Transverse colon (tissue), 4 donors: ENCODE results near the gene PRKG1. TPM values are rescaled to one million over a fixed set of nuclear protein-coding genes. Genes with fewer than 3 reads are reported as not detected.

Source experiments
- DNase-seq: peaks from one replicate; pipeline ENCODE4 v3.0.0-alpha.2; 2019
- H3K27ac ChIP-seq, 4 donors: fragments of 200-600 bp; sonication (generic); 2 replicates each; pipeline ENCODE4 v1.5.1; 2016 to 2018; ENCODE audit warnings: inconsistent platforms in 4 of 4
- H3K27me3 ChIP-seq: fragments of 200-600 bp; sonication (generic); 2 replicates; pipeline ENCODE4 v1.5.1; 2017; ENCODE audit warnings: inconsistent platforms
- H3K36me3 ChIP-seq, 4 donors: fragments of 200-600 bp; sonication (generic); 2 replicates each; pipeline ENCODE4 v1.5.1; 2017 to 2019; ENCODE audit warnings: inconsistent platforms in 4 of 4
- H3K4me1 ChIP-seq, 4 donors: fragments of 200-600 bp; sonication (generic); 2 replicates each; pipeline ENCODE4 v1.5.1; 2017 to 2020; ENCODE audit warnings: inconsistent platforms in 4 of 4
- H3K4me3 ChIP-seq, 4 donors: fragments of 200-600 bp; sonication (generic); 1 replicate in 1 of 4; 2 replicates in 3 of 4; pipeline versions ENCODE4 v1.5.1 to v1.6.1; 2017 to 2019; ENCODE audit warnings: inconsistent platforms in 4 of 4
- H3K9me3 ChIP-seq, 2 donors: fragments of 200-600 bp; sonication (generic); 2 replicates each; pipeline ENCODE4 v1.5.1; 2017 to 2019; ENCODE audit warnings: inconsistent platforms in 2 of 2
- CTCF ChIP-seq, 5 experiments: fragments of 200-600 bp in 3 of 5; fragments of 450-650 bp in 2 of 5; sonication (generic) in 3 of 5; IDR thresholded peaks; 1 replicate in 2 of 5; 2 replicates in 3 of 5; pipeline ENCODE4 v1.5.1; 2016 to 2017; ENCODE audit warnings: antibody characterized with exemption in 5 of 5, inconsistent platforms in 3 of 5, mild to moderate bottlenecking in 2 of 5, moderate library complexity in 1 of 5
- EP300 ChIP-seq: sonication (generic); formaldehyde crosslinking; IDR thresholded peaks from one replicate; pipeline ENCODE4 v1.6.1; 2017; ENCODE audit warnings: antibody characterized with exemption, low read depth
- POLR2A ChIP-seq: fragments of 450-650 bp; IDR thresholded peaks from one replicate; pipeline ENCODE4 v1.6.1; 2016; ENCODE audit warnings: antibody characterized with exemption, mild to moderate bottlenecking, moderate library complexity
- POLR2AphosphoS5 ChIP-seq, 3 donors: sonication (generic); formaldehyde crosslinking; IDR thresholded peaks; one replicate each; pipeline ENCODE4 v1.6.1; 2016; ENCODE audit warnings: antibody characterized with exemption in 3 of 3
- WGBS, 2 donors: methylation state at CpG; one replicate each; pipeline ENCODE4 v1.1.5; 2018; ENCODE audit warnings: low coverage in 1 of 2; 5-methylcytosine and 5-hydroxymethylcytosine counted together
- in situ Hi-C, 4 donors: fragments of 200-750 bp; cut with MboI; loops; one replicate each; pipeline versions ENCODE4 v1.15.0 to v1.15.1; 2017; ENCODE audit warnings: low sequenced_read_pairs in 3 of 4, low pct_ligation_motif_present in 1 of 4, low pct_unique_long_range_greater_than_20kb in 1 of 4
- intact Hi-C: fragments of 100-400 bp; cut with DNase I; formaldehyde crosslinking; loops from one replicate; pipeline ENCODE4 v1.15.1; 2023; ENCODE audit warnings: low total_unique reads
- total RNA-seq, 4 donors: library from RNA; depleted of rRNA; stranded (reverse); fragments of >200 nt; gene quantifications; one replicate each; pipeline ENCODE4 v1.1.0, GENCODE V29; 2016

PRKG1 gene
- total RNA-seq, 4 donors from 2014 or later = 17.6 to 30.6 (median 26.9) TPM

GRCh38 chr10:52064084-52064845 lies 990.0 kb downstream of the PRKG1 start:
- Histone ChIP-seq H3K27me3 (no peaks in the 10 kb centered on the region), H3K4me1 (no peaks in the 10 kb centered on the region), H3K9me3 (no peaks in the 10 kb centered on the region), H3K27ac (no peak overlapping the region), H3K36me3 (no peaks in the 10 kb centered on the region), H3K4me3 (no peak overlapping the region)
- no peak for DNase-seq
- WGBS, 2 donors = 69% methylated on average over 7 of the region's 9 CpGs; no CpG with 5 or more reads in 1 of the 2 donors
- in situ Hi-C loops (no loop called here), intact Hi-C loops (no loop called here)
- TF ChIP-seq POLR2A (no peak), POLR2AphosphoS5 (IDR thresholded peaks at IDR 0.05) (no peak), CTCF (IDR thresholded peaks at IDR 0.05) (no peak), EP300 (no peak)

GRCh38 chr10:52066383-52066782 lies 992.1 kb downstream of the PRKG1 start:
- intact Hi-C loops = no loop called here
- no peaks in the 10 kb centered on the region for H3K36me3 ChIP-seq
- H3K9me3 ChIP-seq = no peaks in the 10 kb centered on the region
- no peak for DNase-seq
- H3K27ac ChIP-seq = no peak overlapping the region
- in situ Hi-C loops = no loop called here
- H3K27me3 ChIP-seq = no peaks in the 10 kb centered on the region
- H3K4me1 ChIP-seq = no peaks in the 10 kb centered on the region
- 71 to 72% methylated on average over 6 of the region's 6 CpGs for WGBS, 2 donors
- no peak for TF ChIP-seq EP300
- TF ChIP-seq POLR2AphosphoS5 (IDR thresholded peaks at IDR 0.05) = no peak
- no peak for TF ChIP-seq POLR2A
- TF ChIP-seq CTCF (IDR thresholded peaks at IDR 0.05) = no peak
- H3K4me3 ChIP-seq = no peak overlapping the region

GRCh38 chr10:52068485-52068884 lies 994.2 kb downstream of the PRKG1 start:
- Histone ChIP-seq H3K27me3 (no peaks in the 10 kb centered on the region), H3K27ac (no peak overlapping the region), H3K4me1 (no peaks in the 10 kb centered on the region), H3K36me3 (no peaks in the 10 kb centered on the region), H3K4me3 (no peak overlapping the region), H3K9me3 (no peaks in the 10 kb centered on the region)
- in situ Hi-C loops = no loop called here
- DNase-seq = no peak
- 50% methylated on average over 1 of the region's 1 CpG; no CpG with 5 or more reads in 1 of the 2 donors for WGBS, 2 donors
- TF ChIP-seq EP300 = no peak
- no peak for TF ChIP-seq POLR2AphosphoS5 (IDR thresholded peaks at IDR 0.05)
- no peak for TF ChIP-seq CTCF (IDR thresholded peaks at IDR 0.05)
- intact Hi-C loops = no loop called here

- Histone ChIP-seq H3K4me1 (no peaks in the 10 kb centered on the region), H3K9me3 (no peaks in the 10 kb centered on the region), H3K36me3 (no peaks in the 10 kb centered on the region), H3K27me3 (no peaks in the 10 kb centered on the region), H3K4me3 (no peak overlapping the region), H3K27ac (no peak overlapping the region)
- 77 to 87% methylated on average over 3 to 7 of the region's 7 CpGs for WGBS, 2 donors
- TF ChIP-seq POLR2A (no peak), CTCF (IDR thresholded peaks at IDR 0.05) (no peak), POLR2AphosphoS5 (IDR thresholded peaks at IDR 0.05) (no peak), EP300 (no peak)
- in situ Hi-C loops = no loop called here
- no peak for DNase-seq
- intact Hi-C loops = no loop called here
Observed at GRCh38 chr10:52071814-52072213, 997.5 kb downstream of the PRKG1 start.
